Activated T-cell treated with anti-CD3 and anti-CD28 coated beads, Interleukin-2, amount 50 U/mL, for 4 hours (primary cell): Measurements from ENCODE around the gene RERE. TPM values are rescaled to one million over a fixed set of nuclear protein-coding genes. Genes with fewer than 3 reads are reported as not detected.
"Not testable (repeated sequence)": the region's sequence is repeated elsewhere in the genome, so short reads cannot be mapped to it uniquely, and the experiment has no call there.

Source experiments
- ATAC-seq, 2 donors: fragments of 200-7000 bp; cut with Tn5 transposase; one replicate each; pipeline ENCODE4 v1.10.0; 2021
- DNase-seq: peaks from one replicate; pipeline ENCODE4 v3.0.0-alpha.2; 2020
- H3K27me3 Mint-ChIP-seq: one replicate; pipeline ENCODE4 v1.8.0; 2021; ENCODE audit warnings: low read depth, mixed read lengths
- H3K36me3 Mint-ChIP-seq: one replicate; pipeline ENCODE4 v1.8.0; 2022; ENCODE audit warnings: mixed read lengths; ENCODE audit not compliant: insufficient read depth
- H3K4me1 Mint-ChIP-seq: one replicate; pipeline ENCODE4 v1.8.0; 2021; ENCODE audit warnings: low read depth, mixed read lengths
- H3K4me3 Mint-ChIP-seq: one replicate; pipeline ENCODE4 v1.8.0; 2021; ENCODE audit warnings: mild to moderate bottlenecking, moderate library complexity, mixed read lengths
- H3K9me3 Mint-ChIP-seq: one replicate; pipeline ENCODE4 v1.8.0; 2021; ENCODE audit warnings: mixed read lengths
- total RNA-seq, 3 donors: library from RNA; stranded (reverse); gene quantifications; one replicate each; pipeline ENCODE4 v1.2.1, GENCODE V29; 2021

RERE gene
- total RNA-seq, 3 donors from 2014 or later: 40.5 to 53.4 (median 47.8) TPM

DNA sequence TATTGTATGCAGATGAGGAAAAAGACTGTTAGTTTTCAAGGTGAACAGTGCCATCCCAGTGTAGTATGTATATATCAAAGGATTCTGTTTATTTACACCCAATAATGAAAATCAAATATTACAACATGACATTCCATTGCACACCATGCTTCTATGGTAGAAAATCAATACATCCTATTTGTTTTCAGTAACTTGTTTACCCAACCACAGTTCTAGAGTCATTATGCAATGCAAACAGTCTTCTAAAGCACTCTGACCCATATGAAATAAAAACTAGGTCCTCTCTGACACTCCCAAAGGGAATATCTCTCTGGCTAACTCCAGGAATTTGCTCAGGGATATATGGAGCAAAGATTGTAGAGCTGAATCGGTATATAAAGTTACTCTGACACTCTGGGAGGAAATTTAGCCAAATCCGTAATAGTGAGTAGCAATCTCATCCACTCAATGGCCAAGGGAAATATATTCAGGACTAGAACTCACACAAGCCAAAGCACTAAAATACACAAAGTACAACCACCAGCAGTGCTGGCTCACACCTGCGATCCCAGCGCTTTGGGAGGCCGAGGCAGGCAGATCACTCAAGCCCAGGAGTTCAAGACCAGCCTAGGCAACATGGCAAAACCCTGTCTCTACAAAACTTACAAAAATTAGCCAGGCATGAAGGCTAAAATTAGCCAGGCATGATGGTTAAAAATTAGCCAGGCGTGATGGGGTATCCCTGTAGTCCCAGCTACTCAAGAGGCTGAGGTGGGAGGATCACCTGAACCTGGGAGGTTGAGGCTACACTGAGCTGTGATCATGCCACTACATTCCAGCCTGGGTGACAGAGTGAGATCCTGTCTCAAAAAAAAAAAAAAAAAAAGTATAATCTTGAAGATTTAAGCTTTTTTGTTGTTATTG lies 75.2 kb downstream of the RERE start:
- H3K4me1 Mint-ChIP-seq: peaks cover 5% of the 10 kb centered on the region
- H3K36me3 Mint-ChIP-seq: peaks cover 11% of the 10 kb centered on the region
- H3K4me3 Mint-ChIP-seq: no peak overlapping the region
- ATAC-seq: no peak
- no peak for DNase-seq
- no peaks in the 10 kb centered on the region for H3K27me3 Mint-ChIP-seq
- H3K9me3 Mint-ChIP-seq: peaks cover 11% of the 10 kb centered on the region

DNA sequence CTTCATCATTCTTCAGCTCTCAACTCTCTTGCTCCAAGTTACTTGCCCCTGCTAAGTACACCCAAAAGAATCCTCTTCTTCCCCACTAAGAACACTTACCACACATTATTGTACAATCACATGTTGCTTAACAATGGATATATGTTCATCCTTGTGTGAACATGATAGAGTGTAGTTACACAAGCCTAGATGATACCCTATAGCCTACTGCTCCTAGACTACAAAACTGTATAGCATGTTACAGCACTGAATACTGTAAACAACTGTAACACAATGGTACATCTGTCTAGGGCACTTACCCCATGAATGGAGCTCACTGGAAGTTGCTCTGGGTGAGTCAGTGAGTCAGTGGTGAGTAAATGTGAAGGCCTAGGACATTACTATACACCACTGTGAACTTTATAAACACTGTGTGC lies 77.4 kb downstream of the RERE start:
- DNase-seq: no peak
- peaks cover 11% of the 10 kb centered on the region for H3K36me3 Mint-ChIP-seq
- no peaks in the 10 kb centered on the region for H3K27me3 Mint-ChIP-seq
- H3K9me3 Mint-ChIP-seq: peaks cover 11% of the 10 kb centered on the region
- peaks cover 2% of the 10 kb centered on the region for H3K4me1 Mint-ChIP-seq
- H3K4me3 Mint-ChIP-seq: no peak overlapping the region
- no peak for ATAC-seq

DNA sequence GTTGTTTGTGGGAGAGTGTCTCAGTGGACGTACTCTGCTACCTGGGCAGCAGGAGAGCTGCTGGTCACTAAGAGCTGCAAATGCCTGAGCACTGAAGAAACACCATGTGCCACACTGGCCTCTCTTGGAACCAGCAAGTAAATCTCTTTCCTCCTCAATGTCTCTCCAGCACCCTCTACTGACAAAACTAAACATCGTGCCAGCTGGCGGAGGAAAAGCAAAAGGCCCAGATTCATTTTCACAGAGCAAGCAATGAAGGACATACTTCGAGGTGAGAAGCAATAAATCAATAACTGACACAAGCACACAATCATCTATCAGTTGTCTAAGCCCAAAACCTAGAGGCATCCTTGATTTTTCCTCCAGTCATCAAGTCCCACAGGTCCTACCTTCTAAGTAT lies 78.1 kb downstream of the RERE start:
- ATAC-seq (no peak), DNase-seq (no peak)
- Mint-ChIP-seq H3K36me3 (peaks cover 11% of the 10 kb centered on the region), H3K4me1 (peaks cover 2% of the 10 kb centered on the region), H3K9me3 (peaks cover 11% of the 10 kb centered on the region), H3K4me3 (no peak overlapping the region), H3K27me3 (no peaks in the 10 kb centered on the region)

- Mint-ChIP-seq H3K9me3 (peaks cover 16% of the 10 kb centered on the region), H3K4me3 (no peak overlapping the region), H3K27me3 (no peaks in the 10 kb centered on the region), H3K4me1 (peaks cover 2% of the 10 kb centered on the region), H3K36me3 (peaks cover 15% of the 10 kb centered on the region)
- DNase-seq (no peak), ATAC-seq (no peak)
Observed at GRCh38 chr1:8736927-8737326, 80.5 kb downstream of the RERE start.

- Mint-ChIP-seq H3K4me3 (no peak overlapping the region), H3K4me1 (no peaks in the 10 kb centered on the region), H3K36me3 (peaks cover 10% of the 10 kb centered on the region), H3K27me3 (no peaks in the 10 kb centered on the region), H3K9me3 (peaks cover 8% of the 10 kb centered on the region)
- no peak for ATAC-seq
- no peak for DNase-seq
Observed at GRCh38 chr1:8733484-8733883, 84.0 kb downstream of the RERE start.

GRCh38 chr1:8731162-8731561 lies 86.3 kb downstream of the RERE start:
- Mint-ChIP-seq H3K27me3 (no peaks in the 10 kb centered on the region), H3K4me1 (peaks cover 4% of the 10 kb centered on the region), H3K4me3 (no peak overlapping the region), H3K9me3 (peaks cover 8% of the 10 kb centered on the region), H3K36me3 (peaks cover 10% of the 10 kb centered on the region)
- no peak for DNase-seq
- no peak for ATAC-seq

DNA sequence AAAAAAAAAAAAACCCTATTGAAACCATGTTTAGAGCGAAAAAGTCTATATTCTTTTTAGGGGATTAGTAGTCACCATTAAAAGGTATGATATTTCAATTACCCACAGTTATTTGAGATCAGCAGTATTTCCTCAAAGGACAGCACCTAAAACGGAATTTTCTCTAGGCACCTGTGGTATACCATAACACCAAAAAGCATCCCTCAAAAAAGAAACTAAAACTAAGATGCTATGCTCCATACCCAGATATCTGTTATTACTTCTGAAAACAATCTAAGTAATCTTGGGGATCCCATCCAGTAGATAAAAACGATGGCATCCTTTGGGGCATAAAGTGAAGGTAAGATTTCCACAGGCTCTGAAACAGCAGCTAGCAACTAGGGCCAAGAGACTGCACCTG lies 89.0 kb downstream of the RERE start:
- Mint-ChIP-seq H3K27me3 (no peaks in the 10 kb centered on the region), H3K4me3 (no peak overlapping the region), H3K9me3 (peaks cover 8% of the 10 kb centered on the region), H3K4me1 (peaks cover 8% of the 10 kb centered on the region), H3K36me3 (peaks cover 10% of the 10 kb centered on the region)
- ATAC-seq: no peak
- DNase-seq: no peak

DNA sequence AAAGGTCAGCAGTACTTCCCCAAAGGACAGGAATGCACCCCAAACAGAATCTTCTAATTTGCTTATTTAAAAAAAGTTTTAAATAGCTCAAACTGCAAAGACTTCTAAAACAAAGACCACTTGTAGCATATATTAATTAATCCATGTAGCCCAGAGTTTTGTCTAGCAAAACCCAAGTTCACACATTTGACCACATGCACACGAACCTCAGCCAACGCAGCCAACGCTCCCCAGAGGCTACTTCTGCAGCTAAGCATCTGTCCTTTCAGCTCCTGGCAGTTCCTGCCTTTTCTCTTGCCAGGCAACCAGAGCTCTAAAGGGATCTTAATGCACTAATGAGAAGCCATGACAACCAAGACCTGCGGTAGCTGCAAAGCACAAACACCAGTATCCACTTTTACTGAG lies 89.6 kb downstream of the RERE start:
- peaks cover 11% of the 10 kb centered on the region for H3K4me1 Mint-ChIP-seq
- no peak for DNase-seq
- no peak overlapping the region for H3K4me3 Mint-ChIP-seq
- H3K27me3 Mint-ChIP-seq: no peaks in the 10 kb centered on the region
- peaks cover 8% of the 10 kb centered on the region for H3K9me3 Mint-ChIP-seq
- H3K36me3 Mint-ChIP-seq: peaks cover 10% of the 10 kb centered on the region
- no peak for ATAC-seq

- Mint-ChIP-seq H3K36me3 (peaks cover 10% of the 10 kb centered on the region), H3K4me1 (peaks cover 12% of the 10 kb centered on the region)
- H3K4me3 Mint-ChIP-seq, H3K9me3 Mint-ChIP-seq, DNase-seq, ATAC-seq, H3K27me3 Mint-ChIP-seq: not testable (repeated sequence)
Observed at GRCh38 chr1:8727316-8727715, 90.1 kb downstream of the RERE start.

- DNase-seq, H3K27me3 Mint-ChIP-seq, H3K9me3 Mint-ChIP-seq, ATAC-seq, H3K36me3 Mint-ChIP-seq, H3K4me3 Mint-ChIP-seq: not testable (repeated sequence)
- peaks cover 15% of the 10 kb centered on the region for H3K4me1 Mint-ChIP-seq
Observed at GRCh38 chr1:8726801-8727186, 90.6 kb downstream of the RERE start.

GRCh38 chr1:8723010-8723409 lies 94.4 kb downstream of the RERE start:
- peaks cover 2% of the 10 kb centered on the region for H3K36me3 Mint-ChIP-seq
- H3K27me3 Mint-ChIP-seq: no peaks in the 10 kb centered on the region

GRCh38 chr1:8722366-8722765 lies 95.1 kb downstream of the RERE start:
- ATAC-seq (no peak), DNase-seq (no peak)
- Mint-ChIP-seq H3K27me3 (no peaks in the 10 kb centered on the region), H3K4me3 (no peak overlapping the region), H3K9me3 (no peaks in the 10 kb centered on the region), H3K4me1 (peaks cover 15% of the 10 kb centered on the region), H3K36me3 (peaks cover 2% of the 10 kb centered on the region)

More at GRCh38 chr1:8723010-8723409, 94.4 kb downstream of the RERE start:
- no peak overlapping the region for H3K4me3 Mint-ChIP-seq
- DNase-seq (no peak), ATAC-seq (no peak)
- no peaks in the 10 kb centered on the region for H3K9me3 Mint-ChIP-seq
- H3K4me1 Mint-ChIP-seq: peaks cover 15% of the 10 kb centered on the region

DNA sequence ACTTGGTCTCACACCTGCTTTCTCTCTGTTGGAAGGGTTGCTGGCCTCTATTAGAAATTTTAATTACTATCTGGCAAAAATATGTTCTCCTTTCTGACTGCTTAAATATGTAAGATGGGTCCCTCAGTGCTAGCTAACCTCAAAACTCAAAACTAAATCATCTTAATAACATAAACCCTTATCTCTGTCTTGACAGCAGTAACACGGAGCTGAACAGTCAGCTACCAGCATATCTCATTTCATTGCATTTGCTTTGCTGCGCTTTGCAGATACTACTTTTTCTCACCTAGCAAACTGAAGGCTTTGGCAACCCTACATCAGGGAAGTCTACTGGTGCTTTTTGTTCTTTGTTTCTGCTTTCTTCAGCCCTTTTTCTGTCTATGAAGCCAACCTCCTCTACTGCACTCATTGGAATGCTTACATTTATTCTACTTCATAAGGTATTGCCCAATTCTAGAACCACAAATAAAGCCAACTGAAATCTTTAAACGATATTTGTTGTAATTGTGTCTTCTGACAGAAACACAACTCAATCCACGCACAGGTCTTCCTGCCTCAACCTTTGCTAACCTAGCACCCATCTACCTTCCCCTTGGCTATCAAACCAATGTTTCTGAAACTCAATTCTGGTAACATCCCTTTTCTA lies 95.6 kb downstream of the RERE start:
- H3K9me3 Mint-ChIP-seq: no peaks in the 10 kb centered on the region
- H3K4me1 Mint-ChIP-seq: peaks cover 15% of the 10 kb centered on the region
- H3K36me3 Mint-ChIP-seq: peaks cover 2% of the 10 kb centered on the region
- ATAC-seq: no peak
- DNase-seq: no peak
- H3K4me3 Mint-ChIP-seq: no peak overlapping the region
- no peaks in the 10 kb centered on the region for H3K27me3 Mint-ChIP-seq

- Mint-ChIP-seq H3K27me3 (no peaks in the 10 kb centered on the region), H3K4me3 (no peak overlapping the region), H3K36me3 (peaks cover 2% of the 10 kb centered on the region), H3K9me3 (no peaks in the 10 kb centered on the region), H3K4me1 (peaks cover 13% of the 10 kb centered on the region)
- ATAC-seq (no peak), DNase-seq (no peak)
Observed at GRCh38 chr1:8720347-8720746, 97.1 kb downstream of the RERE start.

DNA sequence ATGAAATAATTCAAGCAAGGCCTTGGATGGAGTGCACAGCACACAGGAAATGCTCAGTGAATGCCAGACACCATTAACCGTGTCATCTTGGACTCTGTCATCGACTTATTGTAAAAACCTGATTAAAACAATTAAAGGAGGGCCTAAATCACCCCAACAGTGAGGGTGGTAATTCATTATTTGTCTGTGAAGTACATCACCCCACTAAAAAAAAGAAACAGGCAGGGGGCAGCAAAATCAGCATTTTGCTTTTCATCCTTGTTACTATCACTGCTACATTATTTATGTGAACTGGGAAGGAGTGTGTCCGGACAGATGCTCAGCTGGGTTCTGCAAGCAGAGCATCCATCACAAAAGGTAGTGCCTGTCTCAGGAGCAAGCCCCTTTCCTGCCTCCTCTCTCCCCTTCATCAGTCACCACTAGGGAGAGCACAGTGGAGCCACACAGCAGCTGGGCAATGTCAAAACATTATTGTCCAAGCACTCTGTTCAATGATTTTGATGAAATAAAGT lies 98.5 kb downstream of the RERE start:
- H3K36me3 Mint-ChIP-seq: peaks cover 3% of the 10 kb centered on the region
- H3K4me1 Mint-ChIP-seq: peaks cover 18% of the 10 kb centered on the region
- H3K27me3 Mint-ChIP-seq: no peaks in the 10 kb centered on the region
- no peak for ATAC-seq
- DNase-seq: no peak
- no peaks in the 10 kb centered on the region for H3K9me3 Mint-ChIP-seq
- no peak overlapping the region for H3K4me3 Mint-ChIP-seq
